H9 (cell line): ENCODE measurements around the gene FBLN1. TPM values are rescaled to one million over a fixed set of nuclear protein-coding genes. Genes with fewer than 3 reads are reported as not detected.

ENCODE experiments used
- DNase-seq: peaks from one replicate; pipeline ENCODE4 v3.0.0-alpha.2; 2017
- H2AFZ ChIP-seq: one replicate; pipeline ENCODE4 v1.6.1; 2013; ENCODE audit warnings: mild to moderate bottlenecking, low read length, control low read depth, moderate library complexity
- H2AK5ac ChIP-seq: 2 replicates; pipeline ENCODE4 v1.6.1; 2013; ENCODE audit warnings: low read length, control low read depth, mixed read lengths; ENCODE audit not compliant: insufficient read length
- H2BK120ac ChIP-seq: one replicate; pipeline ENCODE4 v1.6.1; 2013; ENCODE audit warnings: low read depth, mild to moderate bottlenecking, low read length, control low read depth, inconsistent platforms; ENCODE audit not compliant: poor library complexity, severe bottlenecking
- H2BK12ac ChIP-seq: 2 replicates; pipeline ENCODE4 v1.6.1; 2013; ENCODE audit warnings: low read length, control low read depth, mixed read lengths, low read depth; ENCODE audit not compliant: insufficient read length
- H2BK15ac ChIP-seq: 2 replicates; pipeline ENCODE4 v1.6.1; 2013; ENCODE audit warnings: low read depth, low read length, control low read depth
- H2BK20ac ChIP-seq: one replicate; pipeline ENCODE4 v1.6.1; 2013; ENCODE audit warnings: low read depth, mild to moderate bottlenecking, low read length, control low read depth, inconsistent platforms; ENCODE audit not compliant: poor library complexity, severe bottlenecking
- H2BK5ac ChIP-seq: 2 replicates; pipeline ENCODE4 v1.6.1; 2013; ENCODE audit warnings: low read length, control low read depth, mixed read lengths; ENCODE audit not compliant: insufficient read length
- H3K14ac ChIP-seq: 2 replicates; pipeline ENCODE4 v1.6.1; 2013; ENCODE audit warnings: low read length, control low read depth; ENCODE audit not compliant: insufficient read depth
- H3K18ac ChIP-seq: 2 replicates; pipeline ENCODE4 v1.6.1; 2013; ENCODE audit warnings: low read depth, mild to moderate bottlenecking, mixed read lengths, low read length, control low read depth; ENCODE audit not compliant: insufficient read length
- H3K23ac ChIP-seq: 2 replicates; pipeline ENCODE4 v1.6.1; 2013; ENCODE audit warnings: low read length, control low read depth, mixed read lengths, low read depth; ENCODE audit not compliant: insufficient read length
- H3K23me2 ChIP-seq: 2 replicates; pipeline ENCODE4 v1.6.1; 2013; ENCODE audit warnings: low read depth, mild to moderate bottlenecking, mixed read lengths, low read length, control low read depth; ENCODE audit not compliant: insufficient read length, poor library complexity, severe bottlenecking
- H3K27ac ChIP-seq: 2 replicates; pipeline ENCODE4 v1.5.1; 2013; ENCODE audit warnings: low read length, control low read depth, mixed read lengths, low read depth; ENCODE audit not compliant: insufficient read length
- H3K27me3 ChIP-seq: 2 replicates; pipeline ENCODE4 v1.6.1; 2013; ENCODE audit warnings: low read length, control low read depth, inconsistent platforms; ENCODE audit not compliant: insufficient read depth
- H3K4ac ChIP-seq: 2 replicates; pipeline ENCODE4 v1.6.1; 2013; ENCODE audit warnings: low read depth, mild to moderate bottlenecking, control low read depth, inconsistent platforms, low read length, moderate library complexity
- H3K4me1 ChIP-seq: 2 replicates; pipeline ENCODE4 v1.6.1; 2013; ENCODE audit warnings: low read length, control low read depth, inconsistent platforms; ENCODE audit not compliant: insufficient read depth
- H3K4me2 ChIP-seq: 2 replicates; pipeline ENCODE4 v1.6.1; 2013; ENCODE audit warnings: low read length, control low read depth, mixed read lengths; ENCODE audit not compliant: insufficient read length, insufficient read depth
- H3K56ac ChIP-seq: 2 replicates; pipeline ENCODE4 v1.6.1; 2013; ENCODE audit warnings: low read depth, mild to moderate bottlenecking, mixed read lengths, low read length, control low read depth; ENCODE audit not compliant: insufficient read length
- H3K79me1 ChIP-seq: 2 replicates; pipeline ENCODE4 v1.6.1; 2013; ENCODE audit warnings: low read depth, mild to moderate bottlenecking, moderate library complexity, low read length, control low read depth, inconsistent platforms; ENCODE audit not compliant: insufficient read depth, poor library complexity, severe bottlenecking
- H3K79me2 ChIP-seq: 2 replicates; pipeline ENCODE4 v1.6.1; 2013; ENCODE audit warnings: low read length, control low read depth, inconsistent platforms; ENCODE audit not compliant: insufficient read depth
- H3K9ac ChIP-seq: 2 replicates; pipeline ENCODE4 v1.6.1; 2013; ENCODE audit warnings: low read length, control low read depth, mixed read lengths; ENCODE audit not compliant: insufficient read length; ENCODE audit errors: extremely low read depth
- H3K9me3 ChIP-seq: one replicate; pipeline ENCODE4 v1.6.1; 2013; ENCODE audit warnings: low read depth, low read length, inconsistent platforms; ENCODE audit not compliant: control insufficient read depth
- H3T11ph ChIP-seq: one replicate; pipeline ENCODE4 v1.6.1; 2013; ENCODE audit warnings: mild to moderate bottlenecking, low read length, control low read depth, inconsistent platforms
- H4K20me1 ChIP-seq: one replicate; pipeline ENCODE4 v1.6.1; 2013; ENCODE audit not compliant: control insufficient read depth, insufficient read length, insufficient read depth
- H4K5ac ChIP-seq: 2 replicates; pipeline ENCODE4 v1.6.1; 2013; ENCODE audit warnings: low read depth, mild to moderate bottlenecking, mixed read lengths, low read length, control low read depth; ENCODE audit not compliant: insufficient read length
- H4K8ac ChIP-seq: replicated peaks from 2 replicates; pipeline ENCODE4 v1.6.1; 2013; ENCODE audit warnings: low read length, control low read depth, mixed read lengths, low read depth; ENCODE audit not compliant: insufficient read length
- H4K91ac ChIP-seq: 2 replicates; pipeline ENCODE4 v1.6.1; 2013; ENCODE audit warnings: low read depth, mild to moderate bottlenecking, moderate library complexity, mixed read lengths, low read length, control low read depth; ENCODE audit not compliant: insufficient read length
- H3K27ac Mint-ChIP-seq, 3 experiments: 2 replicates in 2 of 3; 3 replicates in 1 of 3; pipeline ENCODE4 v1.8.0; 2020 to 2021; ENCODE audit warnings: mixed read lengths in 3 of 3, mild to moderate bottlenecking in 1 of 3, moderate library complexity in 1 of 3
- H3K27me3 Mint-ChIP-seq: 2 replicates; pipeline ENCODE4 v1.8.0; 2021; ENCODE audit warnings: low read depth, mild to moderate bottlenecking, moderate library complexity, mixed read lengths
- H3K36me3 Mint-ChIP-seq, 3 experiments: 2 replicates in 2 of 3; 3 replicates in 1 of 3; pipeline ENCODE4 v1.8.0; 2020 to 2021; ENCODE audit warnings: low read depth in 3 of 3, mixed read lengths in 3 of 3; ENCODE audit not compliant: insufficient read depth in 1 of 3
- H3K4me1 Mint-ChIP-seq, 2 experiments: 2 replicates each; pipeline ENCODE4 v1.8.0; 2020; ENCODE audit warnings: mixed read lengths in 2 of 2
- H3K4me3 Mint-ChIP-seq, 2 experiments: 2 replicates in 1 of 2; 3 replicates in 1 of 2; pipeline ENCODE4 v1.8.0; 2020 to 2021; ENCODE audit warnings: mild to moderate bottlenecking in 2 of 2, mixed read lengths in 2 of 2, moderate library complexity in 1 of 2
- H3K9me3 Mint-ChIP-seq, 2 experiments: 2 replicates in 1 of 2; 3 replicates in 1 of 2; pipeline ENCODE4 v1.8.0; 2020; ENCODE audit warnings: mild to moderate bottlenecking in 2 of 2, mixed read lengths in 2 of 2, moderate library complexity in 1 of 2
- CTCF ChIP-seq: fragments of 200-600 bp; sonication (generic); conservative IDR thresholded peaks from 3 replicates; pipeline ENCODE4 v1.8.0; 2021; ENCODE audit warnings: antibody characterized with exemption, mild to moderate bottlenecking
- WGBS: extraction: QIAGEN DNeasy Blood & Tissue Kit; methylation state at CpG from one replicate; pipeline ENCODE4 v1.1.7; 2013; ENCODE audit warnings: missing lambda C conversion rate, low lambda C conversion rate, mixed read lengths; ENCODE audit not compliant: insufficient read length; ENCODE audit errors: extremely low coverage; 5-methylcytosine and 5-hydroxymethylcytosine counted together
- total RNA-seq: library from RNA; stranded (reverse); gene quantifications from 2 replicates; pipeline ENCODE4 v1.2.1, GENCODE V29; 2021

The FBLN1 gene
- total RNA-seq, 1 experiment from 2014 or later, result 140 TPM

- no peaks in the 10 kb centered on the region for H3K79me2 ChIP-seq
- H3K56ac ChIP-seq, result no peak overlapping the region
- no peaks in the 10 kb centered on the region for H3K27me3 ChIP-seq
- H3T11ph ChIP-seq, result no peak overlapping the region
- H3K4me2 ChIP-seq, result no peak overlapping the region
- TF ChIP-seq CTCF, result no peak
- no peak overlapping the region for H3K18ac ChIP-seq
- H3K79me1 ChIP-seq, result no peaks in the 10 kb centered on the region
- Mint-ChIP-seq H3K27ac (peak overlapping the region in 2 of 3 experiments; percentile 14 to 62; a peak in 1 of 7 replicates), H3K4me1 (peaks cover 5 to 9% of the 10 kb centered on the region in 2 experiments), H3K36me3 (no peaks in the 10 kb centered on the region; a peak in 1 of 7 replicates), H3K4me3 (no peak overlapping the region), H3K27me3 (no peaks in the 10 kb centered on the region), H3K9me3 (no peaks in the 10 kb centered on the region)
- H2BK5ac ChIP-seq, result no peak overlapping the region
- no CpG with 5 or more reads among the region's 6 CpGs for WGBS
- no peak overlapping the region for H3K4ac ChIP-seq
- no peak overlapping the region for H2BK120ac ChIP-seq
- H3K9ac ChIP-seq, result no peak overlapping the region
- H3K14ac ChIP-seq, result no peak overlapping the region
- H3K23ac ChIP-seq, result no peak overlapping the region
- H4K91ac ChIP-seq, result no peak overlapping the region
- H3K27ac ChIP-seq, result no peak overlapping the region
- no peak overlapping the region for H2AFZ ChIP-seq
- H2BK20ac ChIP-seq, result no peak overlapping the region
- no peak overlapping the region for H2BK15ac ChIP-seq
- no peak overlapping the region for H2BK12ac ChIP-seq
- no peak for DNase-seq
- no peaks in the 10 kb centered on the region for H4K20me1 ChIP-seq
- peaks cover 5% of the 10 kb centered on the region; the same call in 1 of the 2 replicates for H3K4me1 ChIP-seq
- no peak overlapping the region for H4K5ac ChIP-seq
- H2AK5ac ChIP-seq, result no peak overlapping the region
- no peaks in the 10 kb centered on the region for H3K9me3 ChIP-seq
- H3K23me2 ChIP-seq, result no peaks in the 10 kb centered on the region
- no peak overlapping the region for H4K8ac ChIP-seq
Measured at GRCh38 chr22:45582955-45583320, 80.3 kb downstream of the FBLN1 start.
